GM15510 (cell line): ENCODE measurements around the gene KIF20A.
A peak's percentile ranks its signal among the peaks of the same experiment; 100 is the strongest.

Source experiments
- POLR2A ChIP-seq: IDR thresholded peaks from 3 replicates; pipeline ENCODE4 v1.6.1; 2011; ENCODE audit warnings: borderline replicate concordance; ENCODE audit not compliant: insufficient read length; ENCODE audit errors: extremely low read depth

KIF20A gene

DNA sequence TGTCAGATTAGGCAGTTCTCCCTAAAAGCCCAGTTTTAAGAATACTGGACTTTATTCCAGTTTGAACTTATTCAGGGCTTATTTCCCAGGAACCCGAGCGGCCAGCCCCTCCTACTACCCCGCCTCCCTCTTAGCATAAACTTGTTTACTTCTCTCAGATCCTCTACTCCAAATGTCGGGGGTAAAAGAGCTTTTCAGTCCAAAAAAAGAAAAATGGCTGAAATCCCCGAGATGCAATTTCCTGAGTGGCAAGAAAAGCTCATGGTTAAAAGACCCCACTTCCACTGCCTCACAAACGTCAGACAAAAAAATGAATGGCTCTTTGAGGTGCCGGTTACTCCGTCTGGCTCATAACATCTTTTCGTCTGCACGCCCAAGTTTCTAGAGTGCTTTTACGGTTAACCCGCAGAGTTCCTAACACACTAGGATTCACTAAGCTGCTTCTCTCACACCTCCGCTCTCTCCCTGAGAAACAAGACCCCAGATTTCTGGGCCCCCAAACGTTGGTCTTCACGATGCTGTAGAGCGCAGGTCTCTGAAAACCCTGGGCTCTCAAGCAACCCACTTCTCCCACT lies 884 bp upstream of the KIF20A start:
- TF ChIP-seq POLR2A, result no peak

- no peak for TF ChIP-seq POLR2A
Observed at GRCh38 chr5:138179277-138179857, 455 bp downstream of the KIF20A start.

DNA sequence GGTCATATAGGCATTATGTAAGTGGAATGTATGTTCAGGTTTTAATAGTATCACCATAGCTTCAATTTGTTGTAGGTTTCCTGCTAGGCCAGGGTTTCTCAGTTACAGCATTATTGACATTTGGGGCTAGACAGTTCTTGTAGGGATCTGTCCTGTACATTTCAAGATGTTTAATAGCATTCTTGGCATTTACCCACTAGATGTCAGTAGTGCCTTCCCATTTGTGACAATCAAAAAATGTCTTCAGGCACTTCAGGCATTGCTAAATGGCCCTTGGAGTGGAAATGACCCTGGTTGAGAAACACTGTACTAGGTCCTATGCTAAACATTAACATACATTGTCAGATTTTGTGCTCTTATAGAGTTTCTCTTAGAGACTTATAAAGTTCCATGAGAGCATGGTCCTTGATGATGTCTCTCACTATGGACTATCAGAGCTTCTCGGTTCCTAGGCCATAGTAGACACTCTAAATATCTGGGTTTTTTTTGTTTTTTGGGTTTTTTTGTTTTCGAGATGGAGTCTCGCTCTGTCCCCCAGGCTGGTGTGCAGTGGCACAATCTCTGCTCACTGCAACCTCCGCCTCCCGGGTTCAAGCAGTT lies 1.4 kb downstream of the KIF20A start:
- TF ChIP-seq POLR2A, result no peak

DNA sequence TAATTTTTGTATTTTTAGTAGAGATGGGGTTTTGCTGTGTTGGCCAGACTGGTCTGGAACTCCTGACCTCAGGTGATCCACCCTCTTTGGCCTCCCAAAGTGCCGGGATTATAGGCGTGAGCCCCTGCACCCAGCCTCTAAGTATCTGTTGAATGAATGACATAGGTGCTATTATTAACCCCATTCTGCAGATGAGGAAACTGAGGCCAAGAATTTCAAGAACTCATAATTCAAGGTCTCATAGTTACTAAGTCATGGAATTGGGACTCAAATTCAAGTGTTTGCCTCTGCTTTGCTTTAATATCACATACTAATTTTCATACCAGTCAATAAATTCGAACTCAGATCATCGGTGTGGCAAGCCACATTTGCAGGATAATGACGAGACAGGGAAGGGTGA lies 1.9 kb downstream of the KIF20A start:
- no peak for TF ChIP-seq POLR2A

DNA sequence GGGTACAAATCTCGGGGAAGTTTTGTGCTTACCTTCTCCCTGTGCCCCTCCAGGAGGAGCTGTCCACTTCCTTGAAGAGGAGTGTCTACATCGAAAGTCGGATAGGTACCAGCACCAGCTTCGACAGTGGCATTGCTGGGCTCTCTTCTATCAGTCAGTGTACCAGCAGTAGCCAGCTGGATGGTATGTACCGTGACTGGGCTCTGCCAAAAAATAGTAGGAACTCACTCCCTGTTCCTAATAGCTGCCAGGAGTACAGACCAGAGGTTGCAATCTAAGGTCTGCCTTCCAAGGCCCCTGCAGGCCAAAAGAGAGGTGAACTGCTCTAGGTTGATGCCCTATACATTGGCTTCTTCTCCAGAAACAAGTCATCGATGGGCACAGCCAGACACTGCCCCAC lies 3.9 kb downstream of the KIF20A start:
- no peak for TF ChIP-seq POLR2A

- no peak for TF ChIP-seq POLR2A
Observed at GRCh38 chr5:138186002-138186447, 7.1 kb downstream of the KIF20A start.

DNA sequence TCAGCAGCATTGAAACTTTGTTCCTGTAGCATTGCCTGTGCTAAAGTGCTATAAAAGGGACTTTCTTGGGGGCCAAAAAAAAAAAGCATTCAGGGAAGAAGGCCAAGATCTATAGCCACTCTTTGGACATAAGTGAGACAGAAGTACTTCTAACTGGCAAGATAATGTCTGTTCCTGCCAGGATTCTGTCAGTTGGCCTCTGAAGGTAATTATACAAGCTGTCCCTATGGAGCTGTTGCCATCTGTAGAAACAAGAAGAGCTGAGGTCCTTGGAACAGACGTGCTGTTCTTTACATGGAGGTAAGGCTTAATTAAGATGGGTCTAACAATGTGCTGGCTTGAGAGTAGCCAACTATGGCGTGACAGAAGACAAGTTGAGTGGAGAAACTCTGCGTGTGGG lies 9.7 kb downstream of the KIF20A start:
- TF ChIP-seq POLR2A, result no peak

- TF ChIP-seq POLR2A, result no peak
Observed at GRCh38 chr5:138192826-138193225, 13.9 kb downstream of the KIF20A start.

GRCh38 chr5:138210985-138211384 lies 32.1 kb downstream of the KIF20A start:
- TF ChIP-seq POLR2A, result no peak

- TF ChIP-seq POLR2A, result no peak
Observed at GRCh38 chr5:138212828-138213160, 33.9 kb downstream of the KIF20A start.

- peak; percentile 78 for TF ChIP-seq POLR2A
Observed at GRCh38 chr5:138213161-138214029, 34.5 kb downstream of the KIF20A start, which contains the start of gene CDC23. Gene CDC23 (minus strand): TSS chr5:138213323. CDS start chr5:138213312, 11 bp downstream.

DNA sequence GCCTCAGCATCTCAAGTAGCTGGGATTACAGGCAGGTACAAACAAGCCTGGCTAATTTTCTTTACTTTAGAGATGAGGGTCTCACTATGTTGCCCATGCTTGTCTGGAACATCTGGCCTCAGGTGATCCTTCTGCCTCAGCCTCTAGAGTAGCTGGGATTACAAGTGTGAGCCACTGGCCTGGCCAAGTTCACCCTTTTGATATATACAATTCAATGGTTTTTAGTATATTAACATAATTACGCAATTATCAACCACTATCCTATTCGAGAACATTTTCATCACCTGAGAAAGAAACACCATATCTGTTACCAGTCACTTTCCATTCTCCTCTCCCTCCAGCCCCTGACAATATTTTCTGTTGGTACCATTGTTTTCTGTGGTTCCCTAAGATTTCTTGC lies 37.9 kb downstream of the KIF20A start:
- no peak for TF ChIP-seq POLR2A

DNA sequence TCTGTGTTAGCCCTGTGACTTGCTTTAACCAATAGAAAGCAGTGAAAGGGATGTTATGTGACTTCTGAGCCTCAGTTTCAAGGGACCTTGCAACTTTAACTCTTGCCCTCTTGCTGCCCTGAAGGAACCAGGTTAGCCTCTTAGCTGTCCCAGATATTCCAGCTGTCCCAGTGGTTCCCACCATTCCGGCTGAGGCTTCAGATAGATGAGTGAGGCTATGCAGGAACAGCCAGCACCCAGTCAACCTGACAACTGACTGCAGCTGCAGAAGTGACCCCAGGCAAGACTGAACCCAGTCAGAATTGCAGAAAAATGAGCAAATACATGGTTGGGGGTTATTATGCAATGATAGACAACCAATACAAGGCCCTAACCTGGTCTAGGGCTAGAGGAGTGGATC lies 44.6 kb downstream of the KIF20A start:
- no peak for TF ChIP-seq POLR2A

DNA sequence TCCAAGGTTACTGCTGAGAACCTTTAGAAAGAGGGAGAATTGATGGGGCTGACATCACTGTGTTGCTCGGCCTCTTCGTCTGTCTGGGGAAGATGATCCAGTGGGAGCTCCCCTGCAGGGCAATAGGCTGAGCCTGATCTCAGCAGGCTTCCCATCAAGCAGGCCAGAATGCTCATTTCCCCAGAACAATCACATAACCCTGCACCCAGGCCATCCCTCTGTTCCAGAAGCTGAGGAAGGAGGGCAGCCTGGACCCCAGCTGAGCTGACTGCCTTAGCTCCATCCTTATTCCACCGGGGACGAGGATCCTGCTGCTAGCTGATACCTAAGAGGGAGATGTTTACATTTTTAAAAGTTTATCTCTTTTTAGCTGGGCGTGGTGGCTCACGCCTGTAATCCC lies 45.8 kb downstream of the KIF20A start:
- TF ChIP-seq POLR2A, result no peak

DNA sequence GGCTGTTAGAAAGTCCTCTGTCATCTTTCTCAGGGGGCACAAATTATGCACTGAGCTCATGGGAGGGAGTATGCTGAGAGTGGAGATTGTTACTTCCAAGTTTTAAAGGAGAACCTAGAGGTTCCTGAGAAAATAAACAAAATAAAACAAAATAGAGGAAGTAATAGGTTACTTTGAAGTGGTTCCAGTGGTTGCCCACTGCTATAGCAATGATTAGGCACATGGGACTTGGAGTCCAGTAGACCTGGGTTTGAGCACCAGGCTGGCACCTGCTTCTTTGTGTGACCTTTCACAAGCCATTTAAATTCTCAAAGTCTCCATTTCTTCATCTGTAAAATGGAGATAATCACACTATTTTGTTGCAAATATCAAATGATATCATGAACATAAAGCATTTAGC lies 48.0 kb downstream of the KIF20A start:
- TF ChIP-seq POLR2A, result no peak
